Activated naive CD4-positive, alpha-beta T cell (primary cell): Measurements from ENCODE around the gene SLC25A30.
A peak's percentile ranks its signal among the peaks of the same experiment; 100 is the strongest.
"Not testable (repeated sequence)": the region's sequence is repeated elsewhere in the genome, so short reads cannot be mapped to it uniquely, and the experiment has no call there.

Experiments
- DNase-seq, 4 experiments: peaks; one replicate each; lab custom pipeline; 2025; lab: John Stamatoyannopoulos, UW

SLC25A30 gene

GRCh38 chr13:45391926-45392325 is 26.2 kb downstream of the SLC25A30 start:
- no peak for DNase-seq

- DNase-seq, result not testable (repeated sequence)
Observed at GRCh38 chr13:45391128-45391527, 27.0 kb downstream of the SLC25A30 start.

- DNase-seq, result not testable (repeated sequence)
Observed at GRCh38 chr13:45390348-45390747, 27.8 kb downstream of the SLC25A30 start.

- no peak for DNase-seq
Observed at GRCh38 chr13:45388664-45389063, 29.5 kb downstream of the SLC25A30 start.

GRCh38 chr13:45386892-45387575 is 31.1 kb downstream of the SLC25A30 start:
- DNase-seq, result not testable (repeated sequence)

GRCh38 chr13:45385907-45386553 is 32.1 kb downstream of the SLC25A30 start:
- no peak for DNase-seq

GRCh38 chr13:45385320-45385719 is 32.9 kb downstream of the SLC25A30 start:
- DNase-seq, result no peak

GRCh38 chr13:45384474-45385174 is 33.5 kb downstream of the SLC25A30 start:
- no peak for DNase-seq

GRCh38 chr13:45382739-45383138 is 35.4 kb downstream of the SLC25A30 start:
- not testable (repeated sequence) for DNase-seq

- DNase-seq, result no peak
Observed at GRCh38 chr13:45381196-45381595, 37.0 kb downstream of the SLC25A30 start.

- DNase-seq, result not testable (repeated sequence)
Observed at GRCh38 chr13:45380708-45381107, 37.5 kb downstream of the SLC25A30 start.

- DNase-seq, result not testable (repeated sequence)
Observed at GRCh38 chr13:45379516-45379915, 38.7 kb downstream of the SLC25A30 start.

- DNase-seq, result not testable (repeated sequence)
Observed at GRCh38 chr13:45378786-45379185, 39.4 kb downstream of the SLC25A30 start.

- not testable (repeated sequence) for DNase-seq
Observed at GRCh38 chr13:45377314-45377713, 40.9 kb downstream of the SLC25A30 start.

- DNase-seq, result not testable (repeated sequence)
Observed at GRCh38 chr13:45376651-45377050, 41.5 kb downstream of the SLC25A30 start.

- no peak for DNase-seq
Observed at GRCh38 chr13:45374917-45375316, 43.3 kb downstream of the SLC25A30 start.

- no peak for DNase-seq
Observed at GRCh38 chr13:45373162-45373547, 45.0 kb downstream of the SLC25A30 start.

- no peak for DNase-seq
Observed at GRCh38 chr13:45372189-45373161, 45.7 kb downstream of the SLC25A30 start.

GRCh38 chr13:45370922-45371406 is 47.2 kb downstream of the SLC25A30 start:
- DNase-seq, result peak in 3 of 4 experiments; percentile 13 to 34 (median 18)

GRCh38 chr13:45369116-45369515 is 49.1 kb downstream of the SLC25A30 start:
- no peak for DNase-seq

GRCh38 chr13:45368571-45368970 is 49.6 kb downstream of the SLC25A30 start:
- no peak for DNase-seq

- no peak for DNase-seq
Observed at GRCh38 chr13:45368005-45368404, 50.2 kb downstream of the SLC25A30 start.
